Pons (tissue), 1 donor: ENCODE measurements around the gene FDXR.
A peak's percentile ranks its signal among the peaks of the same experiment; 100 is the strongest.
"Not testable (repeated sequence)": the region's sequence is repeated elsewhere in the genome, so short reads cannot be mapped to it uniquely, and the experiment has no call there.

Source experiments
- DNase-seq: peaks from one replicate; pipeline ENCODE4 v3.0.0-alpha.2; 2016; ENCODE audit warnings: low spot score

Gene FDXR

GRCh38 chr17:74872313-74873036, at the start of gene FDXR:
TSS of gene FDXR (minus strand) at chr17:74872994. CDS start at chr17:74872944, 50 bp downstream.
- DNase-seq: peak; percentile 31

- DNase-seq: no peak
These were observed 49.4 kb upstream of the FDXR start for GRCh38 chr17:74922172-74922571.

- no peak for DNase-seq
These were observed 49.0 kb upstream of the FDXR start for GRCh38 chr17:74921769-74922168.

DNA sequence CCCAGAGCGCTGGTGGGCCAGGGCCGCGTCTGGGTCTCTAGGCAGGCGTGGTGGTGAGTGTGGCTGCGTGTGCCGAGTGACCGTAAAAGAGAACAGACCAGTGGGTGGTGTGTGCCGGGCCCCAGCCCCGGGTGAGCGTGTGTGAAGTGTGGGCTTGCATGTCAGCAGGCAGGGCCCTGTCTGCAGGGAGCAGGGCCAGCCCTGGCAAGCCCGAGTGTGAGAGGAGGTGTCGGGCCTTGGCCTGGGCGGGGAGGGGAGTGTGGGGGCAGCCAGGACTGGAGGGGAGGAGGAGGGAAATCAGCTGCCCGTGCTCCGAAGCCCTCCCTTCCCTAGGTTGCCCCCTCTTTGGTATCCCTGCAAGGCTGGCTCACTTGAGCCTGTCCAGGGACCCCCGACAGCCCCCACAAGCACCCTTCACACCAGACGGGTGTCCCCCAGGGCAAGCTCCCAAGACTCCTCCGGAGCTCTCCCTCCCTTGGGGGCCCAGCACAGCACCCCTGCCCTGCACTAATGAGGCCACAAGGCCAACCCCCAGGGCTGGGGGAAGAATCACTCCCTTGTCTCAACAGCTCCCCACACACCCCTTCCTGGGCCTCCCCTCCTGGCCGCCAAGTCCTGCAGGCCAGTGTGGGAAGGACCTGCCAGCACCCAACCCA, 48.4 kb upstream of the FDXR start:
- DNase-seq: no peak

GRCh38 chr17:74920642-74921025, 47.8 kb upstream of the FDXR start:
- DNase-seq: no peak

- no peak for DNase-seq
These were observed 47.5 kb upstream of the FDXR start for GRCh38 chr17:74920306-74920620.

GRCh38 chr17:74919440-74920305, 46.9 kb upstream of the FDXR start:
- no peak for DNase-seq

- DNase-seq: no peak
These were observed 46.1 kb upstream of the FDXR start for GRCh38 chr17:74918906-74919305.

DNA sequence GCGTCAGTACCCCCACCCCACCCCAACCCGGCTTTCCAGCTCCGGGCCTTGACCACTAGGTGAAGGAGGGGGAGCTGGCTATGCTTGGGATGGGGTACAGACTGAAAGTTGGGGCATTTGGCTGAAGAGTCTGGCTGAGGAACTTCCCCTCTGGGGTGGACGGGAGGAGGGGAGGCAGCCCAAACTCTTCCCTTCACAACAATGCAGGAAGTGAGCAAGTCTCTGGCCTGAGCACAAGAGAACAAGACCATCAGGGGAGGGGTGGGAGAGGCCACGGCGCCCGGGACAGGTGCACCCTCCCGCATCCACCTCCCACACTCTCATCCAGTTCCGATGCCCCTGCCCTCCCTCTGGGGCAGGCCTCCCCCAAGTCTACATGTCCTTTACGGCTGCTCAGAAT, 44.6 kb upstream of the FDXR start:
- DNase-seq: no peak

- DNase-seq: no peak
These were observed 44.0 kb upstream of the FDXR start for GRCh38 chr17:74916851-74917199.

DNA sequence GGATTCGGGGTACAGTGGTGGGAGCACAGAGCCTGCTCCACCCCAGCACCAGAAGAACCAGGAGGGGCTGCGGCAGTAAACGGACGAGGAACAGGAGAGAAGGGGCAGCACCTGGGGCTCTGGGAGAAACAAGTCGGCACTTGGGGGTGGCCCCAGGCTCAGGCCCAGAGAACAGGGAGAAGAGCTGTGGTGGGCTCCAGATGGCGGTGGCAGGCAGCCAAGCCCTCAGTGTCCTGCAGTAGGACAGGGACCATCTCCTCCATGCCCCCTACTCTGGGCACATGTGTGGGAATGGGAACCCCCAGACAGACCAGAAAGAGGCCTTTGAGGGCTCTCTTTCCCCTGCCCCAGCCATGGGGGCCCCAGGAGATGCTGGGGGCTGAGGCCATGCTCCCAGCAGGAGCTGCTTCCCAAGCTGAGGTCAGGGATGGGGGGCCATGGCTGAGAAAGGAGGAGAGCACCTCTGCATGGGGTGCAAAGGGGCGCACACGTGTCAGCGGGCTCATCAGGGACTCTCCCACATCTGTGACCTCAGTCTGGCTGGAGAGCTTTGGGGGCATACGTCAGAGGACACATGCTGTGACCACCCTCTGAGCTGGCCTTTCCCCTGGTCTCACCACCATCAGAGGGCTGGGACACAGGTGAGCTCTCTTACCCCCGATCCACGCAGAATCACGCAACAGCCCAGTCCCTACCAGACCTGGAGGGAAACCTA, 43.5 kb upstream of the FDXR start:
- DNase-seq: no peak

GRCh38 chr17:74911423-74911822, 38.6 kb upstream of the FDXR start:
- DNase-seq: not testable (repeated sequence)

DNA sequence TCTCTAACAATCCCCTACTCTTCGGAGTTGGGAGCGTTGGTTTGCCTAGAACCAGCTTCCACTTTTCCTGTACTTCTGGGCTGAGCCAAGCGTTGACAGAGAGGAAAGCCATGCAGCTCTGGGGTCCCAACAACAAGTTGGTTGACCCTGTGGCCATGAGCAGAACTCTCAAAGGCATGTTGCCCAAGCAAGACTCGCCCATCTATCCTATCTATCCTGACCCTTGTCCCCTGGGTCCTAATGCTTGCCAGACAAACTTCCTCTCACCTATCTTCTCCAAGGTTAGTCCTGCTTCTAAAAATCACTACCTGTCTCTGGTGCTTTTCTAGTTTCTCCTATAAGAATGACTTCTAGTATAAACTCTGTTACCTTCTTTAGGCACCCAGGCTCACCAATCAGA, 36.3 kb upstream of the FDXR start:
- not testable (repeated sequence) for DNase-seq

DNA sequence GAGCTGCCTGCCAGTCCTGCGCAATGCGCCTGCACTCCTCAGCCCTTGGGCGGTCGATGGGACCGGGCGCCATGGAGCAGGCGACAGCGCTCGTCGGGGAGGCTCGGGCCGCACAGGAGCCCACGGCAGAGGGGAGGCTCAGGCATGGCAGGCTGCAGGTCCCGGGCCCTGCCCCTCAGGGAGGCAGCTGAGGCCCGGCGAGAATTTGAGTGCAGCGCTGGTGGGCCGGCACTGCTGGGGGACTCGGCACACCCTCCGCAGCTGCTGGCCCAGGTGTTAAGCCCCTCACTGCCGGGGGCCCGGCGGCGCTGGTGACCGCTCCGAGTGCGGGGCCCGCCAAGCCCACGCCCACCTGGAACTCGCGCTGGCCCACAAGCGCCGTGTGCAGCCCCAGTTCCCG, 34.2 kb upstream of the FDXR start:
- DNase-seq: no peak

DNA sequence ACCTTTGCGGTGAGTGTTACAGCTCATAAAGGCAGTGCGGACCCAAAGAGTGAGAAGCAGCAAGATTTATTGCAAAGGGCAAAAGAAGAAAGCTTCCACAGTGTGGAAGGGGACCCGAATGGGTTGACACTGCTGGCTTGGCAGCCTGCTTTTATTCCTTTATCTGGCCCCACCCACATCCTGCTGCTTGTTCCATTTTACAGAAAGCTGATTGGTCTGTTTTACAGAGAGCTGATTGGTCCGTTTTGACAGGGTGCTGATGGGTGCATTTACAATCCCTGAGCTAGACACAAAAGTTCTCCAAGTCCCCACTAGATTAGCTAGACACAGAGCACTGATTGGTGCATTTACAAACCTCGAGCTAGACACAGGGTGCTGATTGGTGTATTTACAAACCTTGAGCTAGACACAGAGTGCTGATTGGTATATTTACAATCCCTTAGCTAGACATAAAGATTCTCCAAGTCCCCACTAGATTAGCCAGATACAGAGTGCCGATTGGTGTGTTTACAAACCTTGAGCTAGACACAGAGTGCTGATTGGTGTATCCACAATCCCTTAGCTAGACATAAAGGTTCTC, 33.5 kb upstream of the FDXR start:
- not testable (repeated sequence) for DNase-seq

- no peak for DNase-seq
These were observed 32.1 kb upstream of the FDXR start for GRCh38 chr17:74904687-74905409.

- no peak for DNase-seq
These were observed 30.9 kb upstream of the FDXR start for GRCh38 chr17:74903671-74904070.

DNA sequence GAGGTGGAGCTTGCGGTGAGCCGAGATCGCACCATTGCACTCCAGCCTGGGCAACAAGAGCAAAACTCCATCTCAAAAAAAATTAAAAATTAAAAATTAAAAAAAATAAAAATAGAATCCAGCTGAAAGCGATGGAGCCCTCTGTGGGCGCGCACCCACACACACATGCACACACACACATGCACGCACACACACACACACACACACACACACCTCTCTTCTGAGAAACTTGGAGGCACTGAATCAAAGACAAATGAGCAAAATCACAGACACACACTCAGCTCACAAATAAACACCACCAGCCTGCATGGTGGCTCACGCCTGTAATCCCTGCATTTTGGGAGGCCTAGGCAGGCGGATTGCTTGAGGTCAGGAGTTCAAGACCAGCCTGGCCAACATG, 30.2 kb upstream of the FDXR start:
- no peak for DNase-seq

DNA sequence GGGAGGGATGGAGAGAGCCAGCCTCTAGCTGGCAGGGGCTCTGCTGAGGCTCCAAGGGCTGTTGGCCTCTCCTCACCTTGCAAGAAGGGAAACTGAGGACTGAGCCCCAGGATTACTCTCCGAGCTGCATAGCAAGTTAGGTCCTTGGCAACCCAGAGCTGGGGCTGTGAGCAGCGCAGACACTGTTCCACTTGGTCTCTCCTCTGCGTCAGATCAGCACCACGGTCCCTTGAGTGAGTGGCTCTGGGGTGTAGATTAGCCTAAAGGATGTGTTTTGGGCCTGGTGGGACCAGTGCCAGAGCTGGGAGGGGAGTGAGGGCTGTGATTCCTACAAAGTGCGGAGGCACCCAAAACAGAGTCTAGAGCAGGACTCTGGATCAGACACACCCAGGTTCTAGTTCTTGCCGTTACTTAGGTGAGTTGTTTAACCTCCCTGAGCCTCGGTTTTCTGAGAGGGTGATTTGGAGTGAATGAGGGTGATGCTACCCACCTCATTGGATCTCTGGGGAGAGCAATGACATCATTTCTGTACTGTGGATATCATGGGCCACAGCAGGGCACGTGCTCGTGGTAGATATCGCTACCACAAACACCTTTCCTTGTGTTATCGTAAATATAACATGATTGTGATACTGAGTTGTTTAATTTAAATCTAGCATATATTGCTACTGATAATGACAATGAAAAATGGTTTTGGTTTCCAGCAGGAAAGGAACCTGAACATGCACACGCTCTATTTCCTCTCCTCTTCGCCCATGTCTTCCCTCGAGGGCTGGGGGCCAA, 28.8 kb upstream of the FDXR start:
- DNase-seq: no peak

GRCh38 chr17:74900208-74900607, 27.4 kb upstream of the FDXR start:
- no peak for DNase-seq
